Mesendoderm (in vitro differentiated cells): ENCODE measurements around the gene ZFP36.

Experiments
- DNase-seq: peaks from one replicate; pipeline ENCODE4 v3.0.0; 2013
- H2AK5ac ChIP-seq: 2 replicates; pipeline ENCODE4 v1.6.1; 2013; ENCODE audit warnings: low read length, inconsistent platforms
- H2BK120ac ChIP-seq: 2 replicates; pipeline ENCODE4 v1.6.1; 2013; ENCODE audit warnings: low read depth, mild to moderate bottlenecking, low read length, moderate library complexity, mixed read lengths
- H2BK15ac ChIP-seq: replicated peaks from 2 replicates; pipeline ENCODE4 v1.6.1; 2013; ENCODE audit warnings: low read depth, mild to moderate bottlenecking, moderate library complexity
- H2BK5ac ChIP-seq: 2 replicates; pipeline ENCODE4 v1.6.1; 2013; ENCODE audit warnings: low read length, inconsistent platforms
- H3K18ac ChIP-seq: 2 replicates; pipeline ENCODE4 v1.6.1; 2013; ENCODE audit warnings: mild to moderate bottlenecking, low read length, mixed read lengths
- H3K23ac ChIP-seq: one replicate; pipeline ENCODE4 v1.6.1; 2013; ENCODE audit warnings: low read length
- H3K27ac ChIP-seq: 2 replicates; pipeline ENCODE4 v1.5.1; 2013; ENCODE audit warnings: low read depth, mild to moderate bottlenecking, inconsistent platforms, low read length, moderate library complexity
- H3K27me3 ChIP-seq: 2 replicates; pipeline ENCODE4 v1.6.1; 2013; ENCODE audit warnings: low read length, control low read depth, mild to moderate bottlenecking, inconsistent platforms; ENCODE audit not compliant: insufficient read depth, poor library complexity
- H3K36me3 ChIP-seq: 2 replicates; pipeline ENCODE4 v1.6.1; 2013; ENCODE audit warnings: low read length, inconsistent platforms; ENCODE audit not compliant: control insufficient read depth, insufficient read depth
- H3K4ac ChIP-seq: one replicate; pipeline ENCODE4 v1.6.1; 2013; ENCODE audit warnings: low read depth, mild to moderate bottlenecking, low read length, moderate library complexity
- H3K4me1 ChIP-seq: 2 replicates; pipeline ENCODE4 v1.6.1; 2013; ENCODE audit warnings: low read depth, low read length, inconsistent platforms; ENCODE audit not compliant: control insufficient read depth
- H3K4me2 ChIP-seq: 2 replicates; pipeline ENCODE4 v1.6.1; 2013; ENCODE audit warnings: low read length
- H3K4me3 ChIP-seq: 2 replicates; pipeline ENCODE4 v1.5.1; 2013; ENCODE audit warnings: mild to moderate bottlenecking, low read length
- H3K56ac ChIP-seq: one replicate; pipeline ENCODE4 v1.6.1; 2013; ENCODE audit warnings: low read length
- H3K79me1 ChIP-seq: 2 replicates; pipeline ENCODE4 v1.6.1; 2013; ENCODE audit warnings: low read length, inconsistent platforms
- H3K79me2 ChIP-seq: 2 replicates; pipeline ENCODE4 v1.6.1; 2013; ENCODE audit warnings: mild to moderate bottlenecking, low read length; ENCODE audit not compliant: control insufficient read depth, insufficient read depth
- H3K9ac ChIP-seq: 2 replicates; pipeline ENCODE4 v1.6.1; 2013; ENCODE audit warnings: low read length, inconsistent platforms
- H4K5ac ChIP-seq: one replicate; pipeline ENCODE4 v1.6.1; 2013; ENCODE audit warnings: low read length
- H4K8ac ChIP-seq: one replicate; pipeline ENCODE4 v1.6.1; 2013; ENCODE audit warnings: low read depth, mild to moderate bottlenecking, control low read depth, low read length, moderate library complexity
- whole genome bisulfite sequencing: extraction: QIAGEN DNeasy Blood & Tissue Kit; methylation state at CpG from one replicate; pipeline ENCODE4 v1.1.7; 2013; ENCODE audit warnings: low lambda C conversion rate, missing lambda C conversion rate; ENCODE audit not compliant: insufficient coverage; ENCODE audit errors: extremely low coverage; 5-methylcytosine and 5-hydroxymethylcytosine counted together

The ZFP36 gene

DNA sequence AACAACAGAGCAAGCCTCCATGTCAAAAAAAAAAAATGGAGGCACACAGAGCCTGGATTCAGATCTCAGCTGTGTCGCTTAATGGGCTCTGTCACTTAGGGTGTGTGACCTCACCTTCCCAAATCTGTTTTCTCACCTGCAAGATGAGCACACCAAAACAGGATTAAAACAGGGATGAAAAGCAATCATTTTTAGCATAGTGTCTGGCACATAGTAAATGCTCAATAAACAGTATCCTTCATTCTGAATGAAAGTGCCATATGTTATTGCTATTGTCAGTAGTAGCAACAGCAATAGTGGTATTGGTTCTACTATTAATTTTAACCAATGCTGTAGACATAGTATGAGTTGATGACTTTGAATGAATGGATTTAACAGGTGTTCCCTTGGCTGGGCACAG is 41.1 kb upstream of the ZFP36 start:
- no peak overlapping the region for H3K9ac ChIP-seq
- no peaks in the 10 kb centered on the region for H3K79me2 ChIP-seq
- H3K27me3 ChIP-seq: no peaks in the 10 kb centered on the region
- no peak overlapping the region for H3K27ac ChIP-seq
- no peak overlapping the region for H4K5ac ChIP-seq
- no peak overlapping the region for H3K4me2 ChIP-seq
- no CpG with 5 or more reads among the region's 1 CpG for WGBS
- H4K8ac ChIP-seq: no peak overlapping the region
- peaks cover 10% of the 10 kb centered on the region for H3K36me3 ChIP-seq
- no peak overlapping the region for H2BK120ac ChIP-seq
- no peaks in the 10 kb centered on the region for H3K79me1 ChIP-seq
- no peak overlapping the region for H3K56ac ChIP-seq
- DNase-seq: no peak
- H3K4me3 ChIP-seq: no peak overlapping the region
- no peak overlapping the region for H2BK5ac ChIP-seq
- H3K18ac ChIP-seq: no peak overlapping the region
- no peaks in the 10 kb centered on the region for H3K4me1 ChIP-seq
- H2BK15ac ChIP-seq: no peak overlapping the region
- H2AK5ac ChIP-seq: no peak overlapping the region
- no peak overlapping the region for H3K23ac ChIP-seq
- no peak overlapping the region for H3K4ac ChIP-seq

DNA sequence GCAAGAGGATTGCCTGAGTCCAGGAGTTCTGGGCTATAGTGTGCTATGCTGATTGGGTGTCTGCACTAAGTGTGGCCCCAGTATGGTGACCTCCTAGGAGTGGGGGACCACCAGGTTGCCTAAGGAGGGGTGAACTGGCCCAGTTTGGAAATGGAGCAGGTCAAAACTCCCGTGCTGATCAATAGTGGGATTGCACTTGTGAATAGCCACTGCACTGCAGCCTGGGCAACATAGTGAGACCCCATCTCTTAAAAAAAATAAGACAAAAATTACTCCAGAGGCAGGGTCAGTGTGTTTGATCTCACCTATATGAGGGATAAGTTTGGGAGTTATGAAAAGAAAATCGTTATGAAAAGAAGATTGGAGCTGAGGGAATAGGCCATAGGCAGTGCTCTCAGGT is 37.4 kb upstream of the ZFP36 start:
- Histone ChIP-seq H3K23ac (no peak overlapping the region), H2BK120ac (no peak overlapping the region), H3K36me3 (peaks cover 6% of the 10 kb centered on the region), H3K79me1 (no peaks in the 10 kb centered on the region), H3K4me1 (no peaks in the 10 kb centered on the region), H3K79me2 (no peaks in the 10 kb centered on the region), H2AK5ac (no peak overlapping the region), H2BK15ac (no peak overlapping the region), H3K18ac (no peak overlapping the region), H3K56ac (no peak overlapping the region), H3K27ac (no peak overlapping the region), H3K4ac (no peak overlapping the region), H4K8ac (no peak overlapping the region), H2BK5ac (no peak overlapping the region), H3K27me3 (no peaks in the 10 kb centered on the region), H3K9ac (no peak overlapping the region), H3K4me2 (no peak overlapping the region), H3K4me3 (no peak overlapping the region), H4K5ac (no peak overlapping the region)
- no peak for DNase-seq
- no CpG with 5 or more reads among the region's 2 CpGs for WGBS

GRCh38 chr19:39370735-39371134 is 35.9 kb upstream of the ZFP36 start:
- Histone ChIP-seq H2AK5ac (no peak overlapping the region), H2BK120ac (no peak overlapping the region), H4K8ac (no peak overlapping the region), H2BK15ac (no peak overlapping the region), H2BK5ac (no peak overlapping the region), H3K9ac (no peak overlapping the region), H3K36me3 (peaks cover 6% of the 10 kb centered on the region), H3K23ac (no peak overlapping the region), H3K4me1 (no peaks in the 10 kb centered on the region), H3K4ac (no peak overlapping the region), H3K79me2 (no peaks in the 10 kb centered on the region), H3K79me1 (no peaks in the 10 kb centered on the region), H3K27ac (no peak overlapping the region), H3K18ac (no peak overlapping the region), H3K56ac (no peak overlapping the region), H3K27me3 (no peaks in the 10 kb centered on the region), H3K4me3 (no peak overlapping the region), H3K4me2 (no peak overlapping the region), H4K5ac (no peak overlapping the region)
- no CpG with 5 or more reads among the region's 5 CpGs for WGBS
- DNase-seq: no peak

- no peak overlapping the region for H3K23ac ChIP-seq
- H3K4me1 ChIP-seq: no peaks in the 10 kb centered on the region
- H3K27me3 ChIP-seq: no peaks in the 10 kb centered on the region
- H3K36me3 ChIP-seq: peaks cover 9% of the 10 kb centered on the region
- no CpG with 5 or more reads among the region's 8 CpGs for WGBS
- no peak overlapping the region for H2AK5ac ChIP-seq
- no peak overlapping the region for H3K9ac ChIP-seq
- no peak overlapping the region for H2BK5ac ChIP-seq
- H2BK15ac ChIP-seq: no peak overlapping the region
- H3K79me2 ChIP-seq: no peaks in the 10 kb centered on the region
- no peak overlapping the region for H3K4me2 ChIP-seq
- no peak for DNase-seq
- H2BK120ac ChIP-seq: no peak overlapping the region
- no peak overlapping the region for H3K56ac ChIP-seq
- no peak overlapping the region for H3K27ac ChIP-seq
- H3K79me1 ChIP-seq: no peaks in the 10 kb centered on the region
- H3K18ac ChIP-seq: no peak overlapping the region
- no peak overlapping the region for H3K4me3 ChIP-seq
- H4K5ac ChIP-seq: no peak overlapping the region
- no peak overlapping the region for H3K4ac ChIP-seq
- no peak overlapping the region for H4K8ac ChIP-seq
Observed at GRCh38 chr19:39372047-39372802, 34.4 kb upstream of the ZFP36 start.

DNA sequence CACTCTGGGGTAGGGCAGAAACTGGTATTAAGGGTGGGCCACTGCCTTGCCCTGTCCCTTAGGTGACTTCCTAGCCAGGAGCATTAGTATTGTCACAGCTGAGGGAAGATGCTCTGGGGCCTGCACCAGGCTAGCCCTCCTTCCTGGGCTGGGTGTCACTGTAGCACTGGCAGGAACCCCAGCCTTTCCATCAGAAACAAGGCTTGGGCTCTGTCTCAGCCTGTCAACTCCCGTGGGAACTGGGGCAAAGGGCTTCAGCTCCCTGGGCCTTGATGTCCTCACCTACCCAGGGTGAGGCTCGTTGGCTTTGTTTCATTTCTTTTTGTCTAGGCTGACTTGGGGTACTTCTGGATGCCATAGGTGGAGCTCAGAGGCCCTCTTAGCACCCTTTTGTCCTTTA is 33.7 kb upstream of the ZFP36 start:
- DNase-seq: no peak
- Histone ChIP-seq H3K79me1 (no peaks in the 10 kb centered on the region), H4K8ac (no peak overlapping the region), H3K36me3 (peaks cover 14% of the 10 kb centered on the region), H3K4me3 (no peak overlapping the region), H3K23ac (no peak overlapping the region), H2BK5ac (no peak overlapping the region), H2BK15ac (no peak overlapping the region), H3K27me3 (no peaks in the 10 kb centered on the region), H3K18ac (no peak overlapping the region), H3K4me2 (no peak overlapping the region), H3K56ac (no peak overlapping the region), H3K27ac (no peak overlapping the region), H2AK5ac (no peak overlapping the region), H4K5ac (no peak overlapping the region), H3K9ac (no peak overlapping the region), H3K4ac (no peak overlapping the region), H2BK120ac (no peak overlapping the region), H3K4me1 (no peaks in the 10 kb centered on the region), H3K79me2 (no peaks in the 10 kb centered on the region)
- WGBS: no CpG with 5 or more reads among the region's 2 CpGs

DNA sequence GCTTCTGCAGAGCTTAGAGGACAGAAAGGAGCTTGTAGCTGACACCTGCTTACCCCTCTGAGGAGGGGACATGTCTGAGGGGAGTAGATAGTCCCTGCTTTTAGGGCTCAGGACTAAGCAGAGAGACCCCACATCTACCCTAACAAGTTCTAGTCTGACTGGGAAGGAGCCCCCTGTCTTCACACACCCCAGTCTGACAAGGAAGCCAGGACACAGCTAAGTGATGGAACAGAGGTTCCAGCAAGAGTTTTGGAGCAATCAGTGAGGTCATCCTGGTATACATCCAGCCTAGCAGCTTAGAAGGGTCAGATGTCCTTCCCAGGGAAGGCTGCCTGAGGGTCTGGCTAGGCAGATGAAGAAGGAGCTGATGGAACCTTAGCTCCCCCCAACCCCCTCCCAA is 30.7 kb upstream of the ZFP36 start:
- no peaks in the 10 kb centered on the region for H3K4me1 ChIP-seq
- H3K56ac ChIP-seq: no peak overlapping the region
- H2BK5ac ChIP-seq: no peak overlapping the region
- H3K4ac ChIP-seq: no peak overlapping the region
- H4K8ac ChIP-seq: no peak overlapping the region
- H3K4me3 ChIP-seq: no peak overlapping the region
- no peak overlapping the region for H3K9ac ChIP-seq
- no peaks in the 10 kb centered on the region for H3K27me3 ChIP-seq
- no peak overlapping the region for H2BK15ac ChIP-seq
- DNase-seq: no peak
- H3K4me2 ChIP-seq: no peak overlapping the region
- no peak overlapping the region for H3K23ac ChIP-seq
- H2BK120ac ChIP-seq: no peak overlapping the region
- peaks cover 16% of the 10 kb centered on the region for H3K36me3 ChIP-seq
- H3K18ac ChIP-seq: no peak overlapping the region
- no peak overlapping the region for H2AK5ac ChIP-seq
- no peaks in the 10 kb centered on the region for H3K79me2 ChIP-seq
- no peaks in the 10 kb centered on the region for H3K79me1 ChIP-seq
- no peak overlapping the region for H3K27ac ChIP-seq
- no peak overlapping the region for H4K5ac ChIP-seq
